HG03175 (cell line): Measurements from ENCODE around the gene ZBED5.
"Not testable (repeated sequence)": the region's sequence is repeated elsewhere in the genome, so short reads cannot be mapped to it uniquely, and the experiment has no call there.

Source experiments
- ATAC-seq: cut with Tn5 transposase; IDR thresholded peaks from one replicate; pipeline ENCODE4 v1.9.1; 2021; ENCODE audit warnings: mild to moderate bottlenecking, moderate library complexity; ENCODE audit not compliant: unreplicated experiment

The ZBED5 gene

GRCh38 chr11:10844356-10844755 lies 13.5 kb downstream of the ZBED5 start:
- ATAC-seq: no peak

- ATAC-seq: no peak
Observed at GRCh38 chr11:10838881-10839280, 19.0 kb downstream of the ZBED5 start.

GRCh38 chr11:10838083-10838482 lies 19.8 kb downstream of the ZBED5 start:
- ATAC-seq: no peak

- not testable (repeated sequence) for ATAC-seq
Observed at GRCh38 chr11:10836884-10837283, 21.0 kb downstream of the ZBED5 start.

- ATAC-seq: no peak
Observed at GRCh38 chr11:10829139-10829538, 28.7 kb downstream of the ZBED5 start.

GRCh38 chr11:10828402-10828801 lies 29.5 kb downstream of the ZBED5 start:
- no peak for ATAC-seq

GRCh38 chr11:10824888-10825287 lies 33.0 kb downstream of the ZBED5 start:
- peak; percentile 71 for ATAC-seq

GRCh38 chr11:10823152-10823579 lies 34.7 kb downstream of the ZBED5 start:
- no peak for ATAC-seq

- not testable (repeated sequence) for ATAC-seq
Observed at GRCh38 chr11:10822491-10822890, 35.4 kb downstream of the ZBED5 start.

- ATAC-seq: no peak
Observed at GRCh38 chr11:10818594-10818993, 39.3 kb downstream of the ZBED5 start.

- ATAC-seq: no peak
Observed at GRCh38 chr11:10813945-10814344, 43.9 kb downstream of the ZBED5 start.

GRCh38 chr11:10809373-10810160 lies 48.3 kb downstream of the ZBED5 start:
- ATAC-seq: peak; percentile 19

- ATAC-seq: peak; percentile 93
Observed at GRCh38 chr11:10808553-10809372, 49.1 kb downstream of the ZBED5 start, which contains the start of gene EIF4G2. EIF4G2 (minus strand) TSS chr11:10808926.

GRCh38 chr11:10808235-10808552 lies 49.7 kb downstream of the ZBED5 start:
- no peak for ATAC-seq

- peak; percentile 1 for ATAC-seq
Observed at GRCh38 chr11:10807493-10808234, 50.2 kb downstream of the ZBED5 start.

GRCh38 chr11:10806206-10806605 lies 51.6 kb downstream of the ZBED5 start:
- ATAC-seq: no peak

GRCh38 chr11:10805741-10806140 lies 52.1 kb downstream of the ZBED5 start:
- ATAC-seq: no peak

- no peak for ATAC-seq
Observed at GRCh38 chr11:10803676-10804075, 54.2 kb downstream of the ZBED5 start.
